NCI-H146 (cell line): ENCODE data around the gene DAZL.

Experiments used
- DNase-seq: peaks from one replicate; lab custom pipeline; 2025; lab: John Stamatoyannopoulos, UW

The DAZL gene

GRCh38 chr3:16595778-16596177 lies 9.4 kb downstream of the DAZL start:
- no peak for DNase-seq

- no peak for DNase-seq
These were observed 15.2 kb downstream of the DAZL start for GRCh38 chr3:16589867-16590624.

GRCh38 chr3:16589120-16589519 lies 16.1 kb downstream of the DAZL start:
- no peak for DNase-seq

- DNase-seq: no peak
These were observed 17.6 kb downstream of the DAZL start for GRCh38 chr3:16587681-16588060.

- no peak for DNase-seq
These were observed 18.1 kb downstream of the DAZL start for GRCh38 chr3:16587047-16587680.

GRCh38 chr3:16584880-16585279 lies 20.3 kb downstream of the DAZL start:
- DNase-seq: no peak

GRCh38 chr3:16583551-16583950 lies 21.7 kb downstream of the DAZL start:
- DNase-seq: no peak

GRCh38 chr3:16570113-16570512 lies 35.1 kb downstream of the DAZL start:
- peak; percentile 36 for DNase-seq

- DNase-seq: no peak
These were observed 36.7 kb downstream of the DAZL start for GRCh38 chr3:16568532-16568931.

GRCh38 chr3:16568115-16568514 lies 37.1 kb downstream of the DAZL start:
- DNase-seq: no peak

- DNase-seq: no peak
These were observed 45.4 kb downstream of the DAZL start for GRCh38 chr3:16559653-16560365.

- no peak for DNase-seq
These were observed 51.1 kb downstream of the DAZL start for GRCh38 chr3:16554126-16554525.

GRCh38 chr3:16552757-16553156 lies 52.5 kb downstream of the DAZL start:
- DNase-seq: no peak

GRCh38 chr3:16551342-16551976 lies 53.8 kb downstream of the DAZL start:
- no peak for DNase-seq

- DNase-seq: peak; percentile 72
These were observed 54.4 kb downstream of the DAZL start for GRCh38 chr3:16550676-16551341.

- peak; percentile 44 for DNase-seq
These were observed 54.9 kb downstream of the DAZL start for GRCh38 chr3:16550305-16550675.

GRCh38 chr3:16548721-16549120 lies 56.5 kb downstream of the DAZL start:
- no peak for DNase-seq

- no peak for DNase-seq
These were observed 57.5 kb downstream of the DAZL start for GRCh38 chr3:16547561-16548357.

- no peak for DNase-seq
These were observed 58.8 kb downstream of the DAZL start for GRCh38 chr3:16546186-16547010.

- DNase-seq: no peak
These were observed 59.6 kb downstream of the DAZL start for GRCh38 chr3:16545413-16546185.
